B cell (primary cell): ENCODE results near the gene CCDC92B. TPM values are rescaled to one million over a fixed set of nuclear protein-coding genes. Genes with fewer than 3 reads are reported as not detected.

Experiments
- ATAC-seq: fragments of 200-7000 bp; cut with Tn5 transposase; one replicate; pipeline ENCODE4 v1.10.0; 2021; ENCODE audit warnings: low read depth, mild to moderate bottlenecking, moderate number of reproducible peaks, moderate library complexity
- CTCF ChIA-PET: fragments of 350-600 bp; sonication (Branson Sonifier 250); formaldehyde crosslinking; loops from one replicate; lab custom pipeline; 2021; ENCODE audit warnings: antibody characterized with exemption, inconsistent platforms; lab: Charles Lee
- POLR2A ChIA-PET: fragments of 350-600 bp; sonication (Branson Sonifier 250); formaldehyde crosslinking; loops from one replicate; lab custom pipeline; 2021; ENCODE audit warnings: antibody characterized with exemption; lab: Charles Lee
- DNase-seq: peaks from one replicate; pipeline ENCODE4 v3.0.0; 2013
- H2AFZ ChIP-seq: 2 replicates; pipeline ENCODE4 v1.6.1; 2012; ENCODE audit warnings: mild to moderate bottlenecking, low read depth, low read length; ENCODE audit not compliant: insufficient read depth, poor library complexity, severe bottlenecking
- H3K27ac ChIP-seq, 2 donors: 1 replicate in 1 of 2; 2 replicates in 1 of 2; pipeline ENCODE4 v1.5.1; 2012 to 2013; ENCODE audit warnings: low read length in 2 of 2, mild to moderate bottlenecking in 2 of 2, moderate library complexity in 1 of 2
- H3K27me3 ChIP-seq, 4 experiments: fragments of 200-600 bp in 1 of 4; sonication (generic) in 1 of 4; replicated peaks in 1 of 4; 1 replicate in 2 of 4; 2 replicates in 2 of 4; pipeline versions ENCODE4 v1.6.1 to v1.7.0; 2013 to 2016; ENCODE audit warnings: low read length in 3 of 4, mild to moderate bottlenecking in 2 of 4, mixed read lengths in 1 of 4, moderate library complexity in 1 of 4; ENCODE audit not compliant: insufficient read depth in 4 of 4, control insufficient read depth in 3 of 4; ENCODE audit errors: control extremely low read depth in 1 of 4
- H3K36me3 ChIP-seq, 2 experiments: replicated peaks in 1 of 2; 1 replicate in 1 of 2; 2 replicates in 1 of 2; pipeline versions ENCODE4 v1.6.1 to v1.7.1; 2013; ENCODE audit warnings: low read length in 1 of 2; ENCODE audit not compliant: insufficient read depth in 2 of 2, control insufficient read depth in 1 of 2; ENCODE audit errors: control extremely low read depth in 1 of 2, extremely low read depth in 1 of 2
- H3K4me1 ChIP-seq, 2 donors: fragments of 200-600 bp in 1 of 2; sonication (generic) in 1 of 2; 1 replicate in 1 of 2; 2 replicates in 1 of 2; pipeline versions ENCODE4 v1.5.1 to v1.6.1; 2013 to 2017; ENCODE audit warnings: low read length in 2 of 2; ENCODE audit not compliant: control insufficient read depth in 2 of 2, insufficient read depth in 2 of 2
- H3K4me2 ChIP-seq: replicated peaks from 2 replicates; pipeline ENCODE3; 2012; ENCODE audit warnings: mild to moderate bottlenecking, low read depth, low read length; ENCODE audit not compliant: poor library complexity, severe bottlenecking
- H3K4me3 ChIP-seq, 5 experiments: fragments of 200-600 bp in 1 of 5; sonication (generic) in 1 of 5; 1 replicate in 3 of 5; 2 replicates in 2 of 5; pipeline versions ENCODE4 v1.5.1 to v1.7.0; 2011 to 2016; ENCODE audit warnings: low read length in 4 of 5, mild to moderate bottlenecking in 4 of 5, low read depth in 2 of 5, control low read depth in 1 of 5, moderate library complexity in 1 of 5; ENCODE audit not compliant: insufficient read depth in 1 of 5; ENCODE audit errors: control extremely low read depth in 1 of 5, extremely low read depth in 1 of 5
- H3K79me2 ChIP-seq: fragments of 200-600 bp; sonication (generic); one replicate; pipeline ENCODE4 v1.6.0; 2016; ENCODE audit warnings: low read length; ENCODE audit not compliant: control insufficient read depth, insufficient read depth
- H3K9ac ChIP-seq: fragments of 200-600 bp; sonication (generic); 2 replicates; pipeline ENCODE4 v1.6.1; 2017; ENCODE audit warnings: mild to moderate bottlenecking, low read length, moderate library complexity
- H3K9me3 ChIP-seq, 3 donors: one replicate each; pipeline versions ENCODE4 v1.6.1 to v1.7.1; 2013; ENCODE audit warnings: low read length in 2 of 3; ENCODE audit not compliant: control insufficient read depth in 2 of 3, insufficient read depth in 1 of 3; ENCODE audit errors: control extremely low read depth in 1 of 3
- H4K20me1 ChIP-seq: 2 replicates; pipeline ENCODE4 v1.6.0; 2012; ENCODE audit warnings: mild to moderate bottlenecking, low read length; ENCODE audit not compliant: insufficient read depth, control insufficient read depth, poor library complexity, severe bottlenecking
- H3K27ac Mint-ChIP-seq: one replicate; pipeline ENCODE4 v1.8.0; 2021; ENCODE audit warnings: mixed read lengths
- H3K27me3 Mint-ChIP-seq: one replicate; pipeline ENCODE4 v1.8.0; 2021; ENCODE audit warnings: mixed read lengths
- H3K4me1 Mint-ChIP-seq: one replicate; pipeline ENCODE4 v1.8.0; 2021; ENCODE audit warnings: mixed read lengths
- H3K4me3 Mint-ChIP-seq: one replicate; pipeline ENCODE4 v1.8.0; 2021; ENCODE audit warnings: mixed read lengths
- H3K9me3 Mint-ChIP-seq: one replicate; pipeline ENCODE4 v1.8.0; 2022; ENCODE audit warnings: mixed read lengths; ENCODE audit not compliant: insufficient read depth
- EZH2 ChIP-seq: IDR thresholded peaks from 2 replicates; pipeline ENCODE4 v1.6.1; 2012; ENCODE audit warnings: borderline replicate concordance, low read depth, mild to moderate bottlenecking, moderate library complexity, low read length; ENCODE audit not compliant: insufficient read depth, poor library complexity, severe bottlenecking
- WGBS: methylation state at CpG from one replicate; pipeline ENCODE4 v1.1.5; 2013; ENCODE audit warnings: missing lambda C conversion rate; ENCODE audit not compliant: insufficient coverage; 5-methylcytosine and 5-hydroxymethylcytosine counted together
- intact Hi-C: fragments of 100-400 bp; cut with micrococcal nuclease; formaldehyde crosslinking; loops from one replicate; pipeline ENCODE4 v1.10.0; 2022
- polyA plus RNA-seq: library from polyadenylated mRNA; depleted of rRNA; stranded (reverse); fragments of >200 nt; gene quantifications from 2 replicates; pipeline ENCODE4 v1.2.3, GENCODE V29; 2012
- total RNA-seq, 2 donors: library from RNA; stranded (reverse); fragments of 120-200 nt in 1 of 2; gene quantifications; 1 replicate in 1 of 2; 2 replicates in 1 of 2; pipeline versions ENCODE4 v1.2.3 to v1.2.4, GENCODE V29; 2013 to 2022
- TF ChIP-seq, protein P1 (sequence below): fragments of 200-600 bp; IDR thresholded peaks from one replicate; pipeline ENCODE4 v1.8.0; 2022; ENCODE audit warnings: antibody characterized with exemption, mild to moderate bottlenecking

CCDC92B gene
- total and polyA plus RNA-seq, 2 donors (not counting 1 experiment from before 2014, with no cell fraction given): 0.04 TPM; not detected in 1

DNA sequence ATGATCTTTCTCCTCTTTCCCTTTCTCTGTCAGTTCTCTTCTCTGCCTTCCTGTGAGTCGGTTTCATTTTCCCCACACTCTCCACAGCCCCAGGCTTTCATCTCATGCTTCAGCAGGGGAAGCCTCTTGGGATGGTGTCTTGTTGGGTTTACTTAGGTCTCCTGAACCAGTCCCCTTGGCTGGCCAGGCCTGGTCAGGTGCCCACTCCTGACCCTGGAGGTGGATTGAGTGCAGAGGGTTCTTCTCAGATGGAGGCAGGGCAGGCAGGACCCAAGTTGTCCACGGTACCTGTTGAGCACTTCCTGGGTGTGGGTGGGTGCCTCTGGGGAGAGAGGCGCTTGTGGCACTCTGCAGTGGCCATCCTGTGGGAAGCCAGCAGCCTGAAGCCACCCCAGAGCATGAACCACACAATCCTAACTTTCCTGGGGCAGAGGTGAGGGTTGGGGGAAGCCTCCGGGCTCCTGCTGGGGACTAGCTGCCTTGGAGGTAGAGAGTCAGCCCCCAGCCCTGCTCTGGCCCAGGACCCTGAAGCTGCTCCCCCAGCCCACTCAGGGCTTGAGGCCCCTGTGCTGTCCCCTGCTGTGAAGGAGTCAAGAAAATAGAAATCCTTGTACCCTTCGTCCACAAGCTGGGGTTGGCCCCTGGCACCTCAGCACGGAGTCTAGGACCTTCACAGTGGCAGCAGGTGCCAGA lies 44.8 kb upstream of the CCDC92B start:
- no peaks in the 10 kb centered on the region for H3K9me3 Mint-ChIP-seq
- intact Hi-C loops: no loop called here
- H3K4me3 Mint-ChIP-seq: peak overlapping the region; percentile 82
- Histone ChIP-seq H3K27me3 (peaks cover 0 to 8% (median 2%) of the 10 kb centered on the region in 4 experiments), H3K9ac (peak overlapping the region; percentile 36), H3K4me3 (no peak overlapping the region), H3K4me1 (peaks cover 73 to 93% of the 10 kb centered on the region in 2 donors), H3K4me2 (peak overlapping the region; percentile 75), H3K9me3 (no peaks in the 10 kb centered on the region), H3K79me2 (peaks cover 6% of the 10 kb centered on the region), H4K20me1 (no peaks in the 10 kb centered on the region), H3K36me3 (no peaks in the 10 kb centered on the region), H2AFZ (no peak overlapping the region), H3K27ac (no peak overlapping the region)
- H3K4me1 Mint-ChIP-seq: peaks cover 87% of the 10 kb centered on the region
- POLR2A ChIA-PET: interaction anchor here (0.6 to 0.7 kb wide), 3 partner anchors 28 to 66 kb away, joined by 3 to 5 read pairs (median 4); no protein-coding TSS in a partner anchor
- peak overlapping the region; percentile 81 for H3K27ac Mint-ChIP-seq
- DNase-seq (peak; percentile 43), ATAC-seq (no peak)
- WGBS: 77% methylated on average over 2 of the region's 6 CpGs
- TF ChIP-seq EZH2: no peak
- TF ChIP-seq, protein P1, sequence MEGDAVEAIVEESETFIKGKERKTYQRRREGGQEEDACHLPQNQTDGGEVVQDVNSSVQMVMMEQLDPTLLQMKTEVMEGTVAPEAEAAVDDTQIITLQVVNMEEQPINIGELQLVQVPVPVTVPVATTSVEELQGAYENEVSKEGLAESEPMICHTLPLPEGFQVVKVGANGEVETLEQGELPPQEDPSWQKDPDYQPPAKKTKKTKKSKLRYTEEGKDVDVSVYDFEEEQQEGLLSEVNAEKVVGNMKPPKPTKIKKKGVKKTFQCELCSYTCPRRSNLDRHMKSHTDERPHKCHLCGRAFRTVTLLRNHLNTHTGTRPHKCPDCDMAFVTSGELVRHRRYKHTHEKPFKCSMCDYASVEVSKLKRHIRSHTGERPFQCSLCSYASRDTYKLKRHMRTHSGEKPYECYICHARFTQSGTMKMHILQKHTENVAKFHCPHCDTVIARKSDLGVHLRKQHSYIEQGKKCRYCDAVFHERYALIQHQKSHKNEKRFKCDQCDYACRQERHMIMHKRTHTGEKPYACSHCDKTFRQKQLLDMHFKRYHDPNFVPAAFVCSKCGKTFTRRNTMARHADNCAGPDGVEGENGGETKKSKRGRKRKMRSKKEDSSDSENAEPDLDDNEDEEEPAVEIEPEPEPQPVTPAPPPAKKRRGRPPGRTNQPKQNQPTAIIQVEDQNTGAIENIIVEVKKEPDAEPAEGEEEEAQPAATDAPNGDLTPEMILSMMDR: no peak
- no peaks in the 10 kb centered on the region for H3K27me3 Mint-ChIP-seq
- CTCF ChIA-PET: interaction anchor here (0.6 to 8.8 kb wide), 5 partner anchors 8 to 218 kb away, joined by 3 to 112 read pairs (median 7); no protein-coding TSS in a partner anchor
